CD14-positive monocyte (primary cell): ENCODE data around the gene TSPEAR. TPM values are rescaled to one million over a fixed set of nuclear protein-coding genes. Genes with fewer than 3 reads are reported as not detected.

Experiments
- DNase-seq, 3 donors: peaks; one replicate each; pipeline ENCODE4 v3.0.0-alpha.2; 2011 to 2022
- H2AFZ ChIP-seq: 2 replicates; pipeline ENCODE4 v1.6.0; 2012; ENCODE audit warnings: mild to moderate bottlenecking, low read depth, low read length, inconsistent platforms; ENCODE audit not compliant: insufficient read depth, poor library complexity, severe bottlenecking
- H3K27ac ChIP-seq, 2 donors: 1 replicate in 1 of 2; 2 replicates in 1 of 2; pipeline ENCODE4 v1.5.1; 2012 to 2013; ENCODE audit warnings: low read length in 2 of 2, control low read depth in 1 of 2, inconsistent platforms in 1 of 2, low read depth in 1 of 2, mild to moderate bottlenecking in 1 of 2
- H3K27me3 ChIP-seq, 2 donors: one replicate each; pipeline versions ENCODE4 v1.6.0 to v1.6.1; 2011 to 2013; ENCODE audit warnings: low read length in 2 of 2; ENCODE audit not compliant: control insufficient read depth in 2 of 2, insufficient read depth in 2 of 2
- H3K36me3 ChIP-seq, 2 donors: replicated peaks in 1 of 2; 1 replicate in 1 of 2; 2 replicates in 1 of 2; pipeline versions ENCODE4 v1.5.1 to v1.6.1; 2012 to 2013; ENCODE audit warnings: low read length in 2 of 2, control low read depth in 1 of 2, inconsistent platforms in 1 of 2, mild to moderate bottlenecking in 1 of 2; ENCODE audit not compliant: insufficient read depth in 2 of 2, control insufficient read depth in 1 of 2
- H3K4me1 ChIP-seq, 2 donors: 1 replicate in 1 of 2; 2 replicates in 1 of 2; pipeline versions ENCODE4 v1.5.1 to v1.6.1; 2012 to 2013; ENCODE audit warnings: low read length in 2 of 2, control low read depth in 1 of 2, inconsistent platforms in 1 of 2, mild to moderate bottlenecking in 1 of 2, moderate library complexity in 1 of 2; ENCODE audit not compliant: insufficient read depth in 2 of 2, control insufficient read depth in 1 of 2
- H3K4me2 ChIP-seq: replicated peaks from 2 replicates; pipeline ENCODE3; 2012; ENCODE audit warnings: low read length, moderate library complexity, mild to moderate bottlenecking; ENCODE audit not compliant: poor library complexity, severe bottlenecking; ENCODE audit errors: extremely low read depth
- H3K4me3 ChIP-seq, 3 experiments: fragments of 200-600 bp in 1 of 3; sonication (generic) in 1 of 3; replicated peaks in 1 of 3; 1 replicate in 2 of 3; 2 replicates in 1 of 3; pipeline ENCODE4 v1.5.1; 2011 to 2013; ENCODE audit warnings: low read length in 3 of 3, mild to moderate bottlenecking in 3 of 3, control low read depth in 2 of 3, low read depth in 2 of 3, inconsistent platforms in 1 of 3, moderate library complexity in 1 of 3
- H3K79me2 ChIP-seq: 2 replicates; pipeline ENCODE4 v1.6.0; 2012; ENCODE audit warnings: mild to moderate bottlenecking, control low read depth, inconsistent platforms, low read length, moderate library complexity; ENCODE audit not compliant: insufficient read depth
- H3K9ac ChIP-seq: 2 replicates; pipeline ENCODE4 v1.6.0; 2017; ENCODE audit warnings: low read length, mild to moderate bottlenecking; ENCODE audit not compliant: insufficient read depth, poor library complexity, severe bottlenecking
- H3K9me3 ChIP-seq, 2 donors: replicated peaks in 1 of 2; 1 replicate in 1 of 2; 2 replicates in 1 of 2; pipeline versions ENCODE4 v1.5.1 to v1.6.1; 2012 to 2013; ENCODE audit warnings: low read length in 2 of 2, control low read depth in 1 of 2; ENCODE audit not compliant: control insufficient read depth in 1 of 2, insufficient read depth in 1 of 2
- H4K20me1 ChIP-seq: 2 replicates; pipeline ENCODE4 v1.6.0; 2012; ENCODE audit warnings: mild to moderate bottlenecking, low read length, control low read depth, moderate library complexity; ENCODE audit not compliant: insufficient read depth
- H3K27ac Mint-ChIP-seq, 7 donors: one replicate each; pipeline ENCODE4 v1.8.0; 2020; ENCODE audit warnings: mild to moderate bottlenecking in 7 of 7, mixed read lengths in 7 of 7, moderate library complexity in 6 of 7, inconsistent platforms in 2 of 7
- H3K27me3 Mint-ChIP-seq, 3 donors: one replicate each; pipeline ENCODE4 v1.8.0; 2021 to 2022; ENCODE audit warnings: low read depth in 3 of 3, mild to moderate bottlenecking in 3 of 3, mixed read lengths in 3 of 3, moderate library complexity in 3 of 3, inconsistent platforms in 1 of 3
- H3K36me3 Mint-ChIP-seq, 2 donors: one replicate each; pipeline ENCODE4 v1.8.0; 2020; ENCODE audit warnings: mixed read lengths in 2 of 2, inconsistent platforms in 1 of 2, mild to moderate bottlenecking in 1 of 2
- H3K4me1 Mint-ChIP-seq: one replicate; pipeline ENCODE4 v1.8.0; 2020; ENCODE audit warnings: mild to moderate bottlenecking, mixed read lengths
- H3K4me3 Mint-ChIP-seq, 2 donors: one replicate each; pipeline ENCODE4 v1.8.0; 2020; ENCODE audit warnings: mild to moderate bottlenecking in 2 of 2, mixed read lengths in 2 of 2, moderate library complexity in 1 of 2
- H3K9me3 Mint-ChIP-seq, 7 donors: one replicate each; pipeline ENCODE4 v1.8.0; 2020 to 2022; ENCODE audit warnings: mixed read lengths in 7 of 7, mild to moderate bottlenecking in 6 of 7, moderate library complexity in 6 of 7, inconsistent platforms in 2 of 7
- WGBS: methylation state at CpG from one replicate; pipeline ENCODE4 v1.1.5; 2013; ENCODE audit warnings: missing lambda C conversion rate; ENCODE audit not compliant: insufficient coverage; 5-methylcytosine and 5-hydroxymethylcytosine counted together
- intact Hi-C, 2 donors: fragments of 100-400 bp; cut with micrococcal nuclease; formaldehyde crosslinking; loops; one replicate each; pipeline versions ENCODE4 v1.15.0 to v1.15.1; 2023
- polyA plus RNA-seq, 3 donors: library from polyadenylated mRNA; depleted of rRNA in 1 of 3; unstranded in 2 of 3; stranded (reverse) in 1 of 3; fragments of 300-500 nt in 2 of 3; fragments of >200 nt in 1 of 3; fragmentation: Illumina TruSeq in 2 of 3; gene quantifications; 1 replicate in 2 of 3; 2 replicates in 1 of 3; pipeline ENCODE4 v1.2.3, GENCODE V29; 2012 to 2021
- TF ChIP-seq, protein P1 (sequence below): fragments of 200-600 bp; IDR thresholded peaks from one replicate; pipeline ENCODE4 v1.8.0; 2022; ENCODE audit warnings: antibody characterized with exemption, mild to moderate bottlenecking

TSPEAR gene
- polyA plus RNA-seq, 3 donors: not detected

DNA sequence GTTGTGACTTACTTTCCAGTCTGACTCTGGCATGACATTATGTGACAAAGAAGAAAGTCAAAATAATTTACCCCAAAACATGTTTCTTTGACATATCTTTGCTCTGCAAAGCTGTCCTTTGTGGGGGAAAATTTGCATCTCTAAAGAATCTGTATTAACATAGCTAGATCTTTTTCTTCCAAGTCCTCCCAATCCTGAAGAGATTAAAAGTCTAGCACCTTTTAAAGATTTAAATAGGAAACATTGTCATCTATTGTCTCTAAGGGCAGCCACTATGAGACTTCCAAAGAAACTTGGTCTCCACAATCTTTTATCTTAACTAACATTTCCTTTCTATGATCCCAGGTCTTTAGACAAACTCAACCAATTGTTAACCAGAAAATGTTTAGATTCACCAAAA lies 240.0 kb downstream of the TSPEAR start:
- Histone ChIP-seq H3K27me3 (no peaks in the 10 kb centered on the region), H3K4me1 (no peaks in the 10 kb centered on the region), H3K36me3 (no peaks in the 10 kb centered on the region), H3K4me3 (no peak overlapping the region), H3K79me2 (no peaks in the 10 kb centered on the region), H4K20me1 (no peaks in the 10 kb centered on the region), H3K9ac (no peak overlapping the region), H2AFZ (no peak overlapping the region), H3K9me3 (no peaks in the 10 kb centered on the region), H3K4me2 (no peak overlapping the region), H3K27ac (no peak overlapping the region)
- TF ChIP-seq, protein P1, sequence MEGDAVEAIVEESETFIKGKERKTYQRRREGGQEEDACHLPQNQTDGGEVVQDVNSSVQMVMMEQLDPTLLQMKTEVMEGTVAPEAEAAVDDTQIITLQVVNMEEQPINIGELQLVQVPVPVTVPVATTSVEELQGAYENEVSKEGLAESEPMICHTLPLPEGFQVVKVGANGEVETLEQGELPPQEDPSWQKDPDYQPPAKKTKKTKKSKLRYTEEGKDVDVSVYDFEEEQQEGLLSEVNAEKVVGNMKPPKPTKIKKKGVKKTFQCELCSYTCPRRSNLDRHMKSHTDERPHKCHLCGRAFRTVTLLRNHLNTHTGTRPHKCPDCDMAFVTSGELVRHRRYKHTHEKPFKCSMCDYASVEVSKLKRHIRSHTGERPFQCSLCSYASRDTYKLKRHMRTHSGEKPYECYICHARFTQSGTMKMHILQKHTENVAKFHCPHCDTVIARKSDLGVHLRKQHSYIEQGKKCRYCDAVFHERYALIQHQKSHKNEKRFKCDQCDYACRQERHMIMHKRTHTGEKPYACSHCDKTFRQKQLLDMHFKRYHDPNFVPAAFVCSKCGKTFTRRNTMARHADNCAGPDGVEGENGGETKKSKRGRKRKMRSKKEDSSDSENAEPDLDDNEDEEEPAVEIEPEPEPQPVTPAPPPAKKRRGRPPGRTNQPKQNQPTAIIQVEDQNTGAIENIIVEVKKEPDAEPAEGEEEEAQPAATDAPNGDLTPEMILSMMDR: no peak
- Mint-ChIP-seq H3K9me3 (peaks cover 0 to 2% (median 0%) of the 10 kb centered on the region in 7 donors), H3K27ac (no peak overlapping the region), H3K27me3 (peaks cover 0 to 3% (median 3%) of the 10 kb centered on the region in 3 donors), H3K36me3 (no peaks in the 10 kb centered on the region), H3K4me3 (no peak overlapping the region), H3K4me1 (no peaks in the 10 kb centered on the region)
- no peak for DNase-seq
- intact Hi-C loops: no loop called here

DNA sequence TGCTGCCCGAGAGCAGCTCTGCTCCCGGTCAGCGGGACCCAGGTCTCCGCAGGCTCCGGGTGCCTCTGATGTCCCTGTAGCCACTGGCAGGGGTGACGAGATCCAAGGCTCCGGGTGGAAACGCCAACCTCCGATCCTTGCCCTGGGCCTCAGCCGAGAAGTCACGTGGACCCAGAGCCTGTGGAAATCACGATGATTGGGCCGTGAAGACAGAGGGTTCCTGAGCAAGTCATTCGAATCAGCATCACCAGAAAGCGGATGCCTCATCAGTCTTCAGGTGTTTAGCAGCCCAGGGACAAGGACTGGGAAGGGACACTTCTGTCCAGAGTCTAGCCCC lies 243.5 kb downstream of the TSPEAR start:
- no peak overlapping the region for H3K4me3 ChIP-seq
- H3K9me3 ChIP-seq: no peaks in the 10 kb centered on the region
- H3K36me3 Mint-ChIP-seq: no peaks in the 10 kb centered on the region
- no peak overlapping the region for H2AFZ ChIP-seq
- H4K20me1 ChIP-seq: no peaks in the 10 kb centered on the region
- H3K9me3 Mint-ChIP-seq: peaks cover 0 to 3% (median 0%) of the 10 kb centered on the region in 7 donors
- no peak for DNase-seq
- no peaks in the 10 kb centered on the region for H3K4me1 Mint-ChIP-seq
- H3K27ac Mint-ChIP-seq: no peak overlapping the region
- H3K27me3 ChIP-seq: no peaks in the 10 kb centered on the region
- H3K36me3 ChIP-seq: no peaks in the 10 kb centered on the region
- TF ChIP-seq, protein P1: no peak
- intact Hi-C loops: no loop called here
- no peak overlapping the region for H3K9ac ChIP-seq
- WGBS: 95% methylated on average over 15 of the region's 15 CpGs
- peaks cover 0 to 6% (median 3%) of the 10 kb centered on the region in 3 donors for H3K27me3 Mint-ChIP-seq
- H3K4me2 ChIP-seq: no peak overlapping the region
- no peaks in the 10 kb centered on the region for H3K79me2 ChIP-seq
- H3K4me1 ChIP-seq: no peaks in the 10 kb centered on the region
- no peak overlapping the region for H3K4me3 Mint-ChIP-seq
- H3K27ac ChIP-seq: no peak overlapping the region
